ENCODE data around the gene BATF2. TPM values are rescaled to one million over a fixed set of nuclear protein-coding genes. Genes with fewer than 3 reads are reported as not detected.

BATF2 gene
- total RNA-seq, 1 experiment from 2014 or later, result 0.72 TPM

- no peak within 1 kb of the TSS for H3K14ac ChIP-seq (ENCODE audit: insufficient read depth, low read length)
- peaks cover 0 to 3% of the 10 kb centered on the region in 2 experiments; a peak in 1 of 4 replicates for H3K4me1 Mint-ChIP-seq
- H3K79me1 ChIP-seq (ENCODE audit: insufficient read depth, low read depth, low read length, poor library complexity, severe bottlenecking), result no peaks in the 10 kb centered on the region
- peaks cover 9% of the 10 kb centered on the region for H3K27me3 Mint-ChIP-seq (ENCODE audit: low read depth)
- H3K27ac Mint-ChIP-seq, result no peak within 1 kb of the TSS; a peak in 1 of 7 replicates
- no peak within 1 kb of the TSS for H4K91ac ChIP-seq (ENCODE audit: insufficient read length, low read depth, low read length)
- no peak within 1 kb of the TSS for H3K4ac ChIP-seq (ENCODE audit: low read depth, low read length)
- H3K23ac ChIP-seq (ENCODE audit: insufficient read length, low read depth, low read length), result no peak within 1 kb of the TSS
- H3K79me2 ChIP-seq (ENCODE audit: insufficient read depth, low read length), result no peaks in the 10 kb centered on the region
- no peak within 1 kb of the TSS for H3K9ac ChIP-seq (ENCODE audit: extremely low read depth, insufficient read length, low read length)
- H3K9me3 Mint-ChIP-seq, result peaks cover 0 to 3% of the 10 kb centered on the region in 2 experiments; a peak in 1 of 5 replicates
- WGBS (ENCODE audit: extremely low coverage, insufficient read length, low lambda C conversion rate), result no CpG with 5 or more reads among the region's 69 CpGs
- no peak within 1 kb of the TSS for H3K4me2 ChIP-seq (ENCODE audit: insufficient read depth, insufficient read length, low read length)
- H3T11ph ChIP-seq (ENCODE audit: low read length), result no peak within 1 kb of the TSS
- no peak within 1 kb of the TSS for H3K4me3 Mint-ChIP-seq
- no peak within 1 kb of the TSS for H3K18ac ChIP-seq (ENCODE audit: insufficient read length, low read depth, low read length)
- no peaks in the 10 kb centered on the region for H3K36me3 Mint-ChIP-seq (ENCODE audit: insufficient read depth in 1 of 3, low read depth in 3 of 3)
- H2BK12ac ChIP-seq (ENCODE audit: insufficient read length, low read depth, low read length), result no peak within 1 kb of the TSS
- H2BK15ac ChIP-seq (ENCODE audit: low read depth, low read length), result no peak within 1 kb of the TSS
- no peak within 1 kb of the TSS for H2AFZ ChIP-seq (ENCODE audit: low read length)
- H3K23me2 ChIP-seq (ENCODE audit: insufficient read length, low read depth, low read length, poor library complexity, severe bottlenecking), result no peaks in the 10 kb centered on the region
- no peaks in the 10 kb centered on the region for H3K27me3 ChIP-seq (ENCODE audit: insufficient read depth, low read length)
- H2BK5ac ChIP-seq (ENCODE audit: insufficient read length, low read length), result no peak within 1 kb of the TSS
- no peak within 1 kb of the TSS for H2AK5ac ChIP-seq (ENCODE audit: insufficient read length, low read length)
- no peak within 1 kb of the TSS for H3K27ac ChIP-seq (ENCODE audit: insufficient read length, low read depth, low read length)
- no peak within 1 kb of the TSS for H2BK20ac ChIP-seq (ENCODE audit: low read depth, low read length, poor library complexity, severe bottlenecking)
- H2BK120ac ChIP-seq (ENCODE audit: low read depth, low read length, poor library complexity, severe bottlenecking), result no peak within 1 kb of the TSS
- no peaks in the 10 kb centered on the region for H3K4me1 ChIP-seq (ENCODE audit: insufficient read depth, low read length)
- H4K5ac ChIP-seq (ENCODE audit: insufficient read length, low read depth, low read length), result no peak within 1 kb of the TSS
- no peaks in the 10 kb centered on the region for H3K9me3 ChIP-seq (ENCODE audit: control insufficient read depth, low read depth, low read length)
- no peak within 1 kb of the TSS for H3K56ac ChIP-seq (ENCODE audit: insufficient read length, low read depth, low read length)
- DNase-seq, result peak; percentile 91
- H4K8ac ChIP-seq (replicated peaks; ENCODE audit: insufficient read length, low read depth, low read length), result no peak within 1 kb of the TSS
- no peaks in the 10 kb centered on the region for H4K20me1 ChIP-seq (ENCODE audit: control insufficient read depth, insufficient read depth, insufficient read length)
- no peak for TF ChIP-seq CTCF (conservative IDR thresholded peaks at IDR 0.05)
Measured at GRCh38 chr11:64971421-64972233, 25.1 kb downstream of the BATF2 start, which contains the start of gene MAJIN. MAJIN (minus strand) TSS chr11:64972108; CDS start chr11:64959405, 12,703 bp downstream.

Data from H9 (cell line).